Activated CD4-positive, alpha-beta memory T cell treated with anti-CD3 and anti-CD28 coated beads, Interleukin-2, amount 10 ng/mL, durations not matched to agents 7 days and 5 days (primary cell): ENCODE results near the gene ACSS2. TPM values are rescaled to one million over a fixed set of nuclear protein-coding genes. Genes with fewer than 3 reads are reported as not detected.

Experiments
- CTCF ChIA-PET: fragments of 350-600 bp; sonication (Branson Sonifier 250); formaldehyde crosslinking; loops from one replicate; lab custom pipeline; 2021; ENCODE audit warnings: antibody characterized with exemption, inconsistent platforms; lab: Charles Lee
- POLR2A ChIA-PET: fragments of 350-600 bp; sonication (Branson Sonifier 250); formaldehyde crosslinking; loops from one replicate; lab custom pipeline; 2021; ENCODE audit warnings: antibody characterized with exemption; lab: Charles Lee
- DNase-seq: peaks from one replicate; pipeline ENCODE4 v3.0.0-alpha.2; 2020
- H3K27ac Mint-ChIP-seq: one replicate; pipeline ENCODE4 v1.8.0; 2021; ENCODE audit warnings: mild to moderate bottlenecking, mixed read lengths
- H3K27me3 Mint-ChIP-seq: one replicate; pipeline ENCODE4 v1.8.0; 2021; ENCODE audit warnings: mixed read lengths
- H3K36me3 Mint-ChIP-seq: one replicate; pipeline ENCODE4 v1.8.0; 2021; ENCODE audit warnings: low read depth, mixed read lengths
- H3K4me1 Mint-ChIP-seq: one replicate; pipeline ENCODE4 v1.8.0; 2021; ENCODE audit warnings: mixed read lengths
- H3K4me3 Mint-ChIP-seq: one replicate; pipeline ENCODE4 v1.8.0; 2021; ENCODE audit warnings: mild to moderate bottlenecking, mixed read lengths
- H3K9me3 Mint-ChIP-seq: one replicate; pipeline ENCODE4 v1.8.0; 2021; ENCODE audit warnings: mixed read lengths
- total RNA-seq, 2 experiments: library from RNA; stranded (reverse); gene quantifications; one replicate each; pipeline ENCODE4 v1.2.3, GENCODE V29; 2021

The ACSS2 gene
- total RNA-seq, 2 experiments from 2014 or later: 43.5 to 47.5 TPM

- H3K27me3 Mint-ChIP-seq: no peaks in the 10 kb centered on the region
Observed at GRCh38 chr20:34861386-34862084, 14.9 kb upstream of the ACSS2 start.

GRCh38 chr20:34862724-34863123, 13.7 kb upstream of the ACSS2 start:
- ChIA-PET POLR2A (no interaction called here), CTCF (interaction anchor here (0.6 to 1.3 kb wide), 2 partner anchors 93 to 322 kb away, joined by 3 read pairs; partner anchors contain the start of genes GSS and MYH7B)
- Mint-ChIP-seq H3K4me3 (no peak overlapping the region), H3K4me1 (peaks cover 6% of the 10 kb centered on the region), H3K9me3 (no peaks in the 10 kb centered on the region), H3K27me3 (no peaks in the 10 kb centered on the region), H3K27ac (no peak overlapping the region), H3K36me3 (no peaks in the 10 kb centered on the region)
- no peak for DNase-seq

More at GRCh38 chr20:34861386-34862084, 14.9 kb upstream of the ACSS2 start:
- no peak for DNase-seq
- Mint-ChIP-seq H3K36me3 (no peaks in the 10 kb centered on the region), H3K27ac (no peak overlapping the region), H3K4me1 (peaks cover 6% of the 10 kb centered on the region), H3K9me3 (no peaks in the 10 kb centered on the region), H3K4me3 (no peak overlapping the region)
- ChIA-PET POLR2A (no interaction called here), CTCF (interaction anchor here (0.9 to 1.3 kb wide), 2 partner anchors 12 to 94 kb away, joined by 3 read pairs; partner anchors contain the start of genes GGT7, GSS and MYH7B)

- CTCF ChIA-PET: interaction anchor here (1.0 kb wide), 1 partner anchor 9 kb away, joined by 3 read pairs; the partner anchor contains the start of gene GGT7
- Mint-ChIP-seq H3K4me1 (peaks cover 6% of the 10 kb centered on the region), H3K27ac (no peak overlapping the region), H3K27me3 (no peaks in the 10 kb centered on the region), H3K4me3 (no peak overlapping the region), H3K9me3 (no peaks in the 10 kb centered on the region), H3K36me3 (no peaks in the 10 kb centered on the region)
- DNase-seq: no peak
- POLR2A ChIA-PET: no interaction called here
Observed at GRCh38 chr20:34863421-34863965, 12.9 kb upstream of the ACSS2 start.

GRCh38 chr20:34864216-34864615, 12.2 kb upstream of the ACSS2 start:
- no peak for DNase-seq
- Mint-ChIP-seq H3K9me3 (no peaks in the 10 kb centered on the region), H3K4me3 (no peak overlapping the region), H3K27ac (no peak overlapping the region), H3K27me3 (no peaks in the 10 kb centered on the region), H3K36me3 (no peaks in the 10 kb centered on the region), H3K4me1 (peaks cover 6% of the 10 kb centered on the region)
- POLR2A ChIA-PET: no interaction called here
- CTCF ChIA-PET: interaction anchor here (0.9 to 1.0 kb wide), 2 partner anchors 9 to 10 kb away, joined by 3 read pairs; partner anchors contain the start of gene GGT7

- H3K9me3 Mint-ChIP-seq: no peaks in the 10 kb centered on the region
- H3K27me3 Mint-ChIP-seq: peaks cover 4% of the 10 kb centered on the region
- POLR2A ChIA-PET: interaction anchor here (1.2 kb wide), 1 partner anchor 11 kb away, joined by 3 read pairs; no protein-coding TSS in a partner anchor
- no peaks in the 10 kb centered on the region for H3K36me3 Mint-ChIP-seq
- no peak overlapping the region for H3K27ac Mint-ChIP-seq
- CTCF ChIA-PET: no interaction called here
- no peak for DNase-seq
- peaks cover 48% of the 10 kb centered on the region for H3K4me1 Mint-ChIP-seq
- H3K4me3 Mint-ChIP-seq: no peak overlapping the region
Observed at GRCh38 chr20:34871320-34871926, 5.0 kb upstream of the ACSS2 start.

- H3K4me3 Mint-ChIP-seq: peak overlapping the region; percentile 51
Observed at GRCh38 chr20:34871966-34872621, 4.3 kb upstream of the ACSS2 start.

GRCh38 chr20:34872622-34873224, 3.7 kb upstream of the ACSS2 start, which contains the start of gene GGT7:
TSS of gene GGT7 (minus strand) at chr20:34872856. CDS start at chr20:34872815, 41 bp downstream.
- Mint-ChIP-seq H3K27me3 (peaks cover 4% of the 10 kb centered on the region), H3K9me3 (no peaks in the 10 kb centered on the region), H3K36me3 (no peaks in the 10 kb centered on the region), H3K4me1 (peaks cover 54% of the 10 kb centered on the region), H3K27ac (peak within 1 kb of the TSS; percentile 55), H3K4me3 (peak within 1 kb of the TSS; percentile 74)
- ChIA-PET CTCF (interaction anchor here (0.5 to 5.4 kb wide), 18 partner anchors 9 to 274 kb away, joined by 3 to 100 read pairs (median 4); partner anchors contain the start of genes EDEM2, GSS and MYH7B), POLR2A (interaction anchor here (1.0 to 1.4 kb wide), 3 partner anchors 15 to 84 kb away, joined by 3 to 5 read pairs (median 3); no protein-coding TSS in a partner anchor)
- DNase-seq: peak; percentile 89

More at GRCh38 chr20:34871966-34872621, 4.3 kb upstream of the ACSS2 start:
- H3K36me3 Mint-ChIP-seq: no peaks in the 10 kb centered on the region
- DNase-seq: no peak
- ChIA-PET POLR2A (interaction anchor here (1.0 to 1.4 kb wide), 3 partner anchors 14 to 85 kb away, joined by 3 to 5 read pairs (median 3); no protein-coding TSS in a partner anchor), CTCF (interaction anchor here (0.9 to 5.4 kb wide), 9 partner anchors 10 to 275 kb away, joined by 3 to 100 read pairs (median 3); partner anchors contain the start of genes EDEM2, GSS and MYH7B)
- H3K27me3 Mint-ChIP-seq: peaks cover 4% of the 10 kb centered on the region
- peak overlapping the region; percentile 55 for H3K27ac Mint-ChIP-seq
- peaks cover 52% of the 10 kb centered on the region for H3K4me1 Mint-ChIP-seq
- no peaks in the 10 kb centered on the region for H3K9me3 Mint-ChIP-seq

- Mint-ChIP-seq H3K9me3 (no peaks in the 10 kb centered on the region), H3K36me3 (peaks cover 4% of the 10 kb centered on the region), H3K27ac (no peak overlapping the region), H3K4me1 (peaks cover 63% of the 10 kb centered on the region), H3K4me3 (peak overlapping the region; percentile 74), H3K27me3 (peaks cover 4% of the 10 kb centered on the region)
- CTCF ChIA-PET: interaction anchor here (0.5 to 5.4 kb wide), 25 partner anchors 9 to 432 kb away, joined by 3 to 100 read pairs (median 4); partner anchors contain the start of genes EDEM2, GSS and MYH7B
- POLR2A ChIA-PET: interaction anchor here (0.8 to 3.8 kb wide), 4 partner anchors 44 to 83 kb away, joined by 4 to 37 read pairs (median 4); partner anchors contain the start of genes GSS and MYH7B
- DNase-seq: no peak
Observed at GRCh38 chr20:34873583-34874093, 2.8 kb upstream of the ACSS2 start.

- ChIA-PET POLR2A (interaction anchor here (0.8 to 3.8 kb wide), 5 partner anchors 43 to 218 kb away, joined by 4 to 37 read pairs (median 13); partner anchors contain the start of genes GSS, MYH7B and TRPC4AP), CTCF (interaction anchor here (0.7 to 5.4 kb wide), 20 partner anchors 9 to 432 kb away, joined by 3 to 100 read pairs (median 4); partner anchors contain the start of genes EDEM2, GSS and MYH7B)
- Mint-ChIP-seq H3K36me3 (peaks cover 6% of the 10 kb centered on the region), H3K4me1 (peaks cover 64% of the 10 kb centered on the region), H3K27ac (peak overlapping the region; percentile 21), H3K4me3 (peak overlapping the region; percentile 74), H3K27me3 (peaks cover 4% of the 10 kb centered on the region), H3K9me3 (no peaks in the 10 kb centered on the region)
- peak; percentile 73 for DNase-seq
Observed at GRCh38 chr20:34874094-34874654, 2.2 kb upstream of the ACSS2 start.

GRCh38 chr20:34875642-34876405, 588 bp upstream of the ACSS2 start:
- H3K36me3 Mint-ChIP-seq: peaks cover 7% of the 10 kb centered on the region
- CTCF ChIA-PET: interaction anchor here (0.7 to 5.4 kb wide), 15 partner anchors 12 to 271 kb away, joined by 3 to 100 read pairs (median 5); partner anchors contain the start of genes EDEM2, GSS, MYH7B and TRPC4AP
- peaks cover 2% of the 10 kb centered on the region for H3K27me3 Mint-ChIP-seq
- no peaks in the 10 kb centered on the region for H3K9me3 Mint-ChIP-seq
- H3K4me1 Mint-ChIP-seq: peaks cover 70% of the 10 kb centered on the region
- peak overlapping the region; percentile 93 for H3K4me3 Mint-ChIP-seq
- H3K27ac Mint-ChIP-seq: peak overlapping the region; percentile 77
- POLR2A ChIA-PET: interaction anchor here (1.0 to 3.8 kb wide), 16 partner anchors 15 to 883 kb away, joined by 3 to 37 read pairs (median 4); partner anchors contain the start of genes EDEM2, GSS, MYH7B and TRPC4AP
- no peak for DNase-seq
